IMR-90 (cell line): ENCODE data around the gene EHBP1L1. TPM values are rescaled to one million over a fixed set of nuclear protein-coding genes. Genes with fewer than 3 reads are reported as not detected.

Experiments
- ATAC-seq: fragments of 200-7000 bp; cut with Tn5 transposase; 2 replicates; pipeline ENCODE4 v1.9.1; 2020; ENCODE audit warnings: low read depth, mild to moderate bottlenecking, moderate library complexity
- BruUV-seq: library from RNA; stranded (reverse); fragments of 400-500 nt; replicated peaks from 2 replicates; lab custom pipeline; 2021; lab: Mats Ljungman, UMichigan
- CTCF ChIA-PET: fragments of 300-600 bp; formaldehyde crosslinking; extraction: SDS; loops from one replicate; lab custom pipeline; 2021; ENCODE audit warnings: antibody characterized with exemption; lab: Yijun Ruan, JAX
- POLR2A ChIA-PET: fragments of 300-600 bp; sonication (Branson Sonifier 250); formaldehyde crosslinking; loops from one replicate; lab custom pipeline; 2022; ENCODE audit warnings: antibody characterized with exemption; ENCODE audit not compliant: unreplicated experiment; lab: Charles Lee
- DNase-seq: peaks from one replicate; pipeline ENCODE4 v3.0.0; 2013
- H2AFZ ChIP-seq: replicated peaks from 2 replicates; pipeline ENCODE3; 2013; ENCODE audit warnings: low read length, mild to moderate bottlenecking; ENCODE audit not compliant: poor library complexity
- H2AK5ac ChIP-seq: 2 replicates; pipeline ENCODE4 v1.6.1; 2013; ENCODE audit warnings: low read depth, low read length, inconsistent platforms
- H2AK9ac ChIP-seq: replicated peaks from 2 replicates; pipeline ENCODE3; 2013; ENCODE audit warnings: mild to moderate bottlenecking, low read depth, low read length, moderate library complexity; ENCODE audit not compliant: poor library complexity
- H2BK120ac ChIP-seq: 2 replicates; pipeline ENCODE4 v1.6.1; 2013; ENCODE audit warnings: low read depth, low read length, inconsistent platforms
- H2BK15ac ChIP-seq: 3 replicates; pipeline ENCODE4 v1.6.1; 2013; ENCODE audit warnings: low read depth, low read length, inconsistent platforms
- H2BK20ac ChIP-seq: 2 replicates; pipeline ENCODE4 v1.6.1; 2013; ENCODE audit warnings: low read depth, mild to moderate bottlenecking, inconsistent platforms, low read length, moderate library complexity
- H2BK5ac ChIP-seq: 2 replicates; pipeline ENCODE4 v1.6.1; 2013; ENCODE audit warnings: mild to moderate bottlenecking, low read depth, low read length, inconsistent platforms; ENCODE audit not compliant: poor library complexity, severe bottlenecking
- H3K14ac ChIP-seq: replicated peaks from 2 replicates; pipeline ENCODE4 v1.6.1; 2013; ENCODE audit warnings: low read depth, low read length, inconsistent platforms
- H3K18ac ChIP-seq: 2 replicates; pipeline ENCODE4 v1.6.1; 2013; ENCODE audit warnings: low read depth, low read length, control low read depth
- H3K23ac ChIP-seq: 2 replicates; pipeline ENCODE4 v1.6.1; 2013; ENCODE audit warnings: low read depth, low read length, inconsistent platforms
- H3K27ac ChIP-seq: 2 replicates; pipeline ENCODE4 v1.5.1; 2013; ENCODE audit warnings: mild to moderate bottlenecking, control low read depth, low read length; ENCODE audit not compliant: insufficient read depth
- H3K27me3 ChIP-seq: 2 replicates; pipeline ENCODE4 v1.6.1; 2013; ENCODE audit warnings: low read length; ENCODE audit not compliant: control insufficient read depth, insufficient read depth
- H3K36me3 ChIP-seq: 2 replicates; pipeline ENCODE4 v1.6.1; 2013; ENCODE audit warnings: low read length, mixed read lengths; ENCODE audit not compliant: control insufficient read depth, insufficient read depth
- H3K4ac ChIP-seq: 2 replicates; pipeline ENCODE4 v1.6.1; 2013; ENCODE audit warnings: low read depth, low read length, inconsistent platforms
- H3K4me1 ChIP-seq: 2 replicates; pipeline ENCODE4 v1.6.1; 2013; ENCODE audit warnings: low read length, mixed read lengths; ENCODE audit not compliant: control insufficient read depth, insufficient read depth
- H3K4me2 ChIP-seq: 2 replicates; pipeline ENCODE4 v1.6.1; 2013; ENCODE audit warnings: low read depth, mild to moderate bottlenecking, control low read depth, low read length, moderate library complexity
- H3K4me3 ChIP-seq: 2 replicates; pipeline ENCODE4 v1.5.1; 2013; ENCODE audit warnings: low read depth, mild to moderate bottlenecking, control low read depth, low read length, moderate library complexity; ENCODE audit not compliant: insufficient read depth
- H3K56ac ChIP-seq: 2 replicates; pipeline ENCODE4 v1.6.1; 2013; ENCODE audit warnings: low read length, inconsistent platforms; ENCODE audit not compliant: insufficient read depth; ENCODE audit errors: extremely low read depth
- H3K79me1 ChIP-seq, 2 experiments: 2 replicates each; pipeline ENCODE4 v1.6.1; 2013; ENCODE audit warnings: low read length in 2 of 2, inconsistent platforms in 1 of 2, low read depth in 1 of 2
- H3K9ac ChIP-seq: 2 replicates; pipeline ENCODE4 v1.6.1; 2013; ENCODE audit warnings: low read depth, low read length, control low read depth
- H3K9me1 ChIP-seq: 2 replicates; pipeline ENCODE4 v1.6.1; 2013; ENCODE audit warnings: low read length, inconsistent platforms; ENCODE audit not compliant: insufficient read depth
- H3K9me3 ChIP-seq: 2 replicates; pipeline ENCODE4 v1.6.1; 2013; ENCODE audit warnings: low read length; ENCODE audit not compliant: control insufficient read depth, insufficient read depth
- H4K20me1 ChIP-seq: 2 replicates; pipeline ENCODE4 v1.6.1; 2013; ENCODE audit warnings: low read length, inconsistent platforms; ENCODE audit not compliant: insufficient read depth
- H4K5ac ChIP-seq: 2 replicates; pipeline ENCODE4 v1.6.1; 2013; ENCODE audit warnings: mild to moderate bottlenecking, low read depth, low read length, control low read depth
- H4K8ac ChIP-seq, 2 experiments: 2 replicates each; pipeline ENCODE4 v1.6.1; 2013; ENCODE audit warnings: low read depth in 2 of 2, low read length in 2 of 2, control low read depth in 1 of 2, inconsistent platforms in 1 of 2
- H4K91ac ChIP-seq: 2 replicates; pipeline ENCODE4 v1.6.1; 2013; ENCODE audit warnings: low read depth, low read length, inconsistent platforms; ENCODE audit not compliant: insufficient read depth
- CHD1 ChIP-seq: IDR thresholded peaks from 2 replicates; pipeline ENCODE4 v1.6.1; 2012; ENCODE audit warnings: low read depth, low read length, improper control_type of control experiment
- CTCF ChIP-seq: conservative IDR thresholded peaks from 2 replicates; pipeline ENCODE4 v1.5.1; 2012; ENCODE audit warnings: mild to moderate bottlenecking, low read depth, low read length, improper control_type of control experiment
- ELK1 ChIP-seq: fragments of 150-350 bp; IDR thresholded peaks from 2 replicates; pipeline ENCODE4 v1.6.1; 2016; ENCODE audit warnings: low read depth, mild to moderate bottlenecking, low read length, moderate library complexity, borderline replicate concordance
- MAZ ChIP-seq: IDR thresholded peaks from 2 replicates; pipeline ENCODE4 v1.6.1; 2012; ENCODE audit warnings: low read depth, mild to moderate bottlenecking, low read length, improper control_type of control experiment, moderate library complexity, borderline replicate concordance
- MXI1 ChIP-seq: IDR thresholded peaks from 2 replicates; pipeline ENCODE4 v1.6.1; 2012; ENCODE audit warnings: low read depth, mild to moderate bottlenecking, low read length, moderate library complexity, borderline replicate concordance
- NFE2L2 ChIP-seq: fragments of 150-350 bp; IDR thresholded peaks from 2 replicates; pipeline ENCODE4 v1.6.1; 2016; ENCODE audit warnings: low read depth, mild to moderate bottlenecking, low read length
- RAD21 ChIP-seq: IDR thresholded peaks from 2 replicates; pipeline ENCODE4 v1.6.1; 2012; ENCODE audit warnings: low read length, improper control_type of control experiment
- RCOR1 ChIP-seq: IDR thresholded peaks from 2 replicates; pipeline ENCODE4 v1.6.1; 2012; ENCODE audit warnings: mild to moderate bottlenecking, low read length, improper control_type of control experiment; ENCODE audit not compliant: insufficient replicate concordance
- SMC3 ChIP-seq: fragments of 150-350 bp; IDR thresholded peaks from 2 replicates; pipeline ENCODE4 v1.6.1; 2016; ENCODE audit warnings: low read depth, mild to moderate bottlenecking, antibody characterized with exemption, low read length, moderate library complexity
- WGBS, 2 experiments: methylation state at CpG; one replicate each; pipeline versions ENCODE4 v1.1.5 to v1.1.7; 2013; ENCODE audit warnings: missing lambda C conversion rate in 2 of 2; ENCODE audit not compliant: insufficient read length in 1 of 2; ENCODE audit errors: extremely low coverage in 2 of 2; 5-methylcytosine and 5-hydroxymethylcytosine counted together
- dilution Hi-C: fragments of 300-500 bp; cut with HindIII; formaldehyde crosslinking; loops from one replicate; pipeline ENCODE4 v1.14.3; 2018; ENCODE audit warnings: low sequenced_read_pairs; ENCODE audit not compliant: unreplicated experiment
- in situ Hi-C: fragments of 300-500 bp; cut with MboI; formaldehyde crosslinking; loops from 3 replicates; pipeline ENCODE4 v1.14.3; 2019; ENCODE audit warnings: low sequenced_read_pairs, inconsistent platforms, mixed read lengths
- intact Hi-C: fragments of 100-400 bp; cut with micrococcal nuclease; formaldehyde crosslinking; loops from 2 replicates; pipeline ENCODE4 v1.10.0; 2022
- polyA plus RNA-seq, 3 experiments: library from polyadenylated mRNA; depleted of rRNA; stranded (reverse); fragments of >200 nt; gene quantifications; 2 replicates each; pipeline ENCODE4 v1.2.3, GENCODE V29; 2012; ENCODE audit warnings: low replicate concordance in 1 of 3
- total RNA-seq: library from RNA; depleted of rRNA; stranded (reverse); fragments of >200 nt; gene quantifications from 2 replicates; pipeline ENCODE4 v1.2.3, GENCODE V29; 2012

EHBP1L1 gene
- total and polyA plus RNA-seq, 2 of the 4 experiments (the other 2 are of a cell fraction), result 10.0 to 27.4 TPM

GRCh38 chr11:65637794-65638419 is 62.1 kb downstream of the EHBP1L1 start, which contains the start of gene SIPA1:
Gene SIPA1, plus strand, starts transcription at chr11:65638101. Its CDS starts 2,821 bp downstream, at chr11:65640922.
- peak within 1 kb of the TSS; percentile 59 for H3K4me3 ChIP-seq
- H2AK9ac ChIP-seq, result peak within 1 kb of the TSS; percentile 99
- peak within 1 kb of the TSS; percentile 67 for H2BK120ac ChIP-seq
- peaks cover 10% of the 10 kb centered on the region for H3K9me1 ChIP-seq
- peak; percentile 96 for ATAC-seq
- H3K4me2 ChIP-seq, result peak within 1 kb of the TSS; percentile 63
- POLR2A ChIA-PET, result no interaction called here
- TF ChIP-seq MXI1 (peak; percentile 56; the same call in 1 of the 2 replicates), SMC3 (peak; percentile 54; the same call in 1 of the 2 replicates), NFE2L2 (no peak), CHD1 (no peak), MAZ (peak; percentile 42; the same call in 1 of the 2 replicates), RAD21 (peak; percentile 64), ELK1 (no peak), RCOR1 (peak; percentile 73), CTCF (peak; percentile 65)
- H2BK15ac ChIP-seq, result no peak within 1 kb of the TSS; the same call in 2 of the 3 replicates
- H4K20me1 ChIP-seq, result peaks cover 20% of the 10 kb centered on the region; the same call in 1 of the 2 replicates
- peak within 1 kb of the TSS; percentile 78; the same call in 1 of the 2 replicates for H3K23ac ChIP-seq
- peak; percentile 93 for DNase-seq
- peak within 1 kb of the TSS; percentile 56 for H4K91ac ChIP-seq
- H2BK5ac ChIP-seq, result peak within 1 kb of the TSS; percentile 26
- peak within 1 kb of the TSS; percentile 91 for H3K4ac ChIP-seq
- CTCF ChIA-PET, result interaction anchor here (1.6 to 1.8 kb wide), 2 partner anchors 12 to 25 kb away, joined by 5 read pairs; partner anchors contain the start of gene RELA
- H3K27ac ChIP-seq, result peak within 1 kb of the TSS; percentile 61
- H4K5ac ChIP-seq, result peak within 1 kb of the TSS; percentile 16
- H3K18ac ChIP-seq, result no peak within 1 kb of the TSS
- intact Hi-C loops (no loop called here), dilution Hi-C loops (no loop called here), in situ Hi-C loops (no loop called here)
- H3K9me3 ChIP-seq, result no peaks in the 10 kb centered on the region
- WGBS, 2 experiments, result 1% methylated on average over 21 of the region's 46 CpGs; no CpG with 5 or more reads in 1 of the 2 experiments
- H3K9ac ChIP-seq, result peak within 1 kb of the TSS; percentile 63
- peaks cover 16 to 43% of the 10 kb centered on the region in 2 experiments for H3K79me1 ChIP-seq
- peak within 1 kb of the TSS; percentile 22; the same call in 1 of the 2 replicates for H3K56ac ChIP-seq
- H4K8ac ChIP-seq, result peak within 1 kb of the TSS; percentile 11 to 69; a peak in 2 of 4 replicates
- H2AFZ ChIP-seq, result peak within 1 kb of the TSS; percentile 88
- peak within 1 kb of the TSS; percentile 83 for H3K14ac ChIP-seq
- peak within 1 kb of the TSS; percentile 68 for H2AK5ac ChIP-seq
- H3K27me3 ChIP-seq, result no peaks in the 10 kb centered on the region
- H3K4me1 ChIP-seq, result peaks cover 8% of the 10 kb centered on the region
- BruUV-seq, result no TSS peak
- peaks cover 40% of the 10 kb centered on the region for H3K36me3 ChIP-seq
- H2BK20ac ChIP-seq, result peak within 1 kb of the TSS; percentile 49; the same call in 1 of the 2 replicates
